Sigmoid colon (tissue), 3 donors: ENCODE data around the gene PRSS2.

Source experiments
- CTCF ChIP-seq, 4 experiments: fragments of 450-650 bp in 3 of 4; fragments of 200-600 bp in 1 of 4; IDR thresholded peaks; one replicate each; pipeline ENCODE4 v1.5.1; 2016 to 2019; ENCODE audit warnings: antibody characterized with exemption in 4 of 4, mild to moderate bottlenecking in 3 of 4, moderate library complexity in 2 of 4
- POLR2A ChIP-seq, 2 donors: fragments of 450-650 bp; IDR thresholded peaks; one replicate each; pipeline ENCODE4 v1.6.1; 2016; ENCODE audit warnings: antibody characterized with exemption in 2 of 2, mild to moderate bottlenecking in 2 of 2, moderate library complexity in 2 of 2

- TF ChIP-seq CTCF (IDR thresholded peaks at IDR 0.05) (no peak), POLR2A (IDR thresholded peaks at IDR 0.05) (no peak)
These were observed 22.4 kb downstream of the PRSS2 start for GRCh38 chr7:142793156-142793555.
